GM19035 (cell line): ENCODE results near the gene CLIC4.

ENCODE experiments used
- ATAC-seq: cut with Tn5 transposase; IDR thresholded peaks from one replicate; pipeline ENCODE4 v1.9.1; 2021; ENCODE audit not compliant: unreplicated experiment

The CLIC4 gene

GRCh38 chr1:24855474-24855873 lies 110.2 kb downstream of the CLIC4 start:
- no peak for ATAC-seq

- ATAC-seq: no peak
These were observed 111.7 kb downstream of the CLIC4 start for GRCh38 chr1:24856787-24857506.

- ATAC-seq: no peak
These were observed 112.4 kb downstream of the CLIC4 start for GRCh38 chr1:24857507-24858133.

DNA sequence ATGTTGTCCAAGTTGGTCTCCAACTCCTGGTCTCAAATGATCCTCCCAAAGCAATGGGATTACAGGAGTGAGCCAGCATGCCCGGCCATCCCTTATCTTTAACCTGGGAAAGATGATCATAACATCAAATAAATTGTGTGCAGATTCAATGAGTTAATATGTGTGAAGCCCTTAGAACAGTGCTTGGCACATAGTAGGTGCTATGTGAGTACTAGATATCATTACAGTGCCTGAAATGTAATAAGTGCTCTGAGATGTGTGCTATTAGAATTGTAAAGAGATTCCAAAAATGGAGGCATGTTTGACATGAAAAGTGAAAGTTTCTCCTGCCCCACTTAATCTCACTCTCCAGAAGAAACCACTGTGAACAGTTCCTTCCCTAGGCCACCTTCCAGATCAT lies 113.0 kb downstream of the CLIC4 start:
- ATAC-seq: no peak

- no peak for ATAC-seq
These were observed 114.1 kb downstream of the CLIC4 start for GRCh38 chr1:24859063-24860010.

DNA sequence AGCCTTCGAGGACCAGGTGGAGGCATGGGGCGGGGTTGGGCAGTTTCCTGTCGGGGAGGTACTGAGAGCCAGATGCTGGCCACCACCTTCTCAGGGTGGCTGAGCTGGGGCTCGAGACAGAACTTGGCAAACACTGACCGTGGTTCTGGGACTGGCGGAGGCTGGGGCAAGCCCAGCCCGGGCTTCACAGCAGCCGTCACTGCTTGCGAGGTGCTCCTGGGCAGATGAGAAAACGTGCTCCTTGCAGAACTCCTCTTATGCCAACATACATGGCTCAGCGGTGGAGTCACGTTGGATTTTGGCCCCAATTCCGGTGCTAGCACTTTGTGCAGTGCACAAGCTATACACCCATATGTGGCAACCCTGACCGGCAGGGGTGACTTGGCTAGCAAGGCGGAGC lies 115.6 kb downstream of the CLIC4 start:
- no peak for ATAC-seq

GRCh38 chr1:24861821-24862727 lies 116.8 kb downstream of the CLIC4 start:
- ATAC-seq: no peak

DNA sequence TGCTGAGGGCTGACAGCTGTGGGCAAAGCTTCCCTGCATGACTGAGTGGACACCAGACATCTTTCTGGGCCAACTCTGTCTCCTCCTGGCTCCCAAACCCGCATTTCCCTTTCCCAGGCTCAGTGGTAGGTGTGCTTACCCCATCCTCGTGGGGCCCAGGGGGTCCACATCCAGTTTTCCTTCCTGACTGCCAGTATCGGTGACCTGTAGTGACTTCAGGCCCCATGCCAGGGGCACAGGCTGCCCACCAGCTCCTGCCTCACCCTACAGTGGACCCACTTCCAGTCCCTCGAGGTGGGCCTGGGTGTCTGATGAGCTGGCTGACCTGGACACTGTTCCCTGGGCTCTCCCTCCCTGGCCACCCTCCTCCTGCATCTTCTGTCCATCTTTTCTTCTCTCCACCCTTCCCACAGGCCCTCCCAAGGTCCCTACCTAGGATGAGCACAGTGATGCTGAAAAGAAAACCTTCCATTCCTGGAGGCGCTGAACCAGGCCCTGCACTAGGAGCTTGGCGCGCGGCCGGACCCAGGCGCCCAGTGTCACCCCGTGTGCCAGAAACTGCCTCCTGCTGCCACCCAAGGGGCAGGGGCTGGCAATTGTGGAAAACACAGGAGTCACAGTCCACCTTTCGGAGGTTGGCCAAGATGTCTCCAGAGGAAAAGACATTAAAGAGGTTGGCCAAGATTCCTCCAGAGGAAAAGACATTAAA lies 117.7 kb downstream of the CLIC4 start:
- ATAC-seq: no peak

DNA sequence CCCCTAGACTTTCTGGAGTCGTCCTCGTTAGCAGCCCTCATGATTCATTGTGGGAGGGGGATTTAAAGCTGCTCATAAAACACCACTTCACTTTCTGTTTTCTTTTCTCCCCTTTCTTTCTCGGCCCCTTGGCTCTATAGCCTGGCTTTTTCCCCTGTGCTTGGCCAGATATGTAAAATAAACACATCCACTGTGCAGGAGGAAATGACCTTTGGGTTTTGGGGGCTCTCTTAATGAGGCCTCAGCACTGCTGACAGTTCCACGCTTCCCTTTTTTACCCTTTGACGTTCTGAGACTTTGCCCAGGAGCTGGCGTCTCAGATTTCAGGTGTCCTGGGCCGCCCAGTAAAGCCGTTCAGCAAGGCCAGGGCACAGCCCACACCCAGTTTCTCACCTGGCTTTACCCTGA lies 119.1 kb downstream of the CLIC4 start:
- no peak for ATAC-seq

GRCh38 chr1:24865168-24865567 lies 119.9 kb downstream of the CLIC4 start:
- no peak for ATAC-seq

GRCh38 chr1:24865587-24865986 lies 120.3 kb downstream of the CLIC4 start:
- no peak for ATAC-seq

DNA sequence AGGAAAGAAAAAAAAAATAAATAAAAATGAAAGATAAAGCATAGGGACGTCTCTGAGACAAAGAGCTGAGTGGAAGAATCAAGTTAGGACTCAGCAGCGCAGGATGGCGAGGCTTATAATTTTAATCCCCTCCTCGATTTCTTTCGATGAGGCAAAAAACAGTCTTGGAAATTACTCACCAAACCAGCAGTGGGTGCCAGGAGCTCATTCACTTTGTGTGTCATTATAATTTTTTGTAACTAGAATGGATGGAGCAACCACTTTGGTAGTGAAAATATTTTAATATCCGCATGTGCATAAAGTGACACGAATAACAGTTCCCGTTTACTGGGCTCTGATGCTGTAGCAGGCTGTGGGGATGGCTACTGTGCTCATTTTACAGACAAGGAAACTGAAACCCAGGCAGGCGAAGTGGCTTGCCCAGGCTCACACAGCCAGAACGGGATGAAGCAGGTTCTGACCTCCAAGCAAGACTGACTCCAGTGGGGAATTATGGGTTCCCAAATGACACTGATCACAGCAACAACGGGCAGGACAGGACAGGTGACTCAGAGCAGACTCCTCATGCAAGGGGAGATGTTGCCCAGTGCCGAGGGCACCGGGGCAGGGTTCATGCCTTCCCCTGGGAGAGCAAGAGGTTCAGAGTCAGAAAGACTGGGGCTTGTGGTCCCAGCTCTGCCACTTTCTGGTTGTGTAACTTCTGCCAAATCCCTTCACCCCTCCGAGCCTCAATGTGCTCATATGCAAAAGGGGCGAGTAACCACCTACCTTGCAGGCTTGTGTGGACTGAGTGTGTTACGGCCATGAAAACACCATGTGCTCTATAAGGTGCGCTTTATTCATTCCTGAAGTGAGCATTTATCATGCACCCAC lies 121.2 kb downstream of the CLIC4 start:
- ATAC-seq: no peak

DNA sequence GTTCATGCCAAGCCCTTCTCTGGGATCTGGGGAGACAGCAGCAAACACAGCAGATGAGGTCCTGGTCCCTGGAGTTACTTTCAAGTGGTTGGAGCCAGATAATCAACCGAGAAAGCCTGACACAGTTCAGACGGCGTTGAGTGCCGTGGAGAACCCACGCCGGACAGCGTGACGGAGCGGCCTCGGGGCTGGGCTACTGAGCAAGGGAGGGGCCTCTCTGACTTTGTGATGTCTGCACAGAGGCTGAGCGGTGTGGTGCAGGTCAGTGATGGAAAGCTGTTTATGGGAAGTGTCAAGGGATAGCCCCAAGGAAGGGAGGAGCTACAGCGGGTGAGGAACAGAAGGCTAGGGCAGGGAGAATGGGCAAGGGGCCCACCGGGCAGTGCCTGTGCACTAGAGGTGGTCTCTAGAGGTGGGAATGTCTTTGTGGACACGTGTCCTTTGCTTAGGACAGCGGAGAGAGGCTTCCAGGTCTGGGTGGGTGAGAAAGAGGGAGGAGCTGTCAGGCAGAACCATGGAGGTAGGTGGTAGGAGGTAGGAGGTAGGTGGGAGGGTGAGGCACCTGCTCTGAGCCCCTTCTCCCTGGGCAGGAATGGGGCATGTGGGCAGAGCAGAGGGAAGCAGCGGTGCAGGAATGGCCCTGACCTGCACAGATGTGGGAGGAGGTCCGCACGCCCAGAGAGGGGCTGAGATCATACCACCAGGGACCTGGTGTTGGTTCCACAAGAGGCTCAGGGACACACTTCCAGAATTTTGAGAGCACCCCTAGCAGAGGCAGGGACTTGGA lies 122.0 kb downstream of the CLIC4 start:
- no peak for ATAC-seq

DNA sequence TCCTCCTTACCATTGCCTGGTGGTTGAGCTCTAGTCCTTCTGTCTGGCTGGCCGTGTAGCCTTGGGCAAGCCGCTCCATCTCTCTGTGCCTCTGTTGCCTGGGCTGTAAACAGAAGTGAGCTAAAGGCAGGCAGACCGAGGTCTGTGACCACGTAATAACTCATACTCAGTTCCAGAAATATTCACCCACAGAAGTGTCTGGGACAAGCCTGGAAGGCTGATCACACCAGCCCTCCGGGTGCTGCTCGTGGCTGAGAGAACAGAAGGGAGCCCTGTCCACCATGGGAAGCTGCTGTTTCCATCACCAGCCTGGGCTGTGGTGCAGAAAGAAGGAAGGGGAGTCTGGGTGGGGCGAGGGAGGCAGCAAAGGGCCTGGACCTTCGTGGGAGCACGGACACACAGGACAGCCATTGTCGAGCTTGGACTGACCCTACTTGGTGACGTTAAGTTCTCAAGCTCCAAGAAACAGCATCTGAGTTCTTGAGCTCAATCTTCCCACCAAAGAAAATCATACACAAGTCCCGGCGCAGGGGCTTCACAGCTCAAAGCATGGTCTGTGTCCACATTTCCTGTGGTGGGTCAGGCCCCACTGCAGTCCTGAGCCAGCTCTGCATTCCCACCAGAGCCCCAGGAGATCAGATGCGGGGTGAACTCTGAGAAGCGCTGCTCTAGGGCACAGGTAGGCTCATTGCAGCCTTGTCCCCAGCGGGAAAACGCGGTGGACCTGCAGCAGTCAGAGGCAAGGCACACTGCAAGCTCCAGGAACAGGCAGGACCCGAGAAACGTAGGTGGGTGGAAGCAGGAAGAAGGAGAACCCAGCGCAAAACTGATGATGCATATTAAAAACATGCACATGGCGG lies 123.0 kb downstream of the CLIC4 start:
- ATAC-seq: no peak

DNA sequence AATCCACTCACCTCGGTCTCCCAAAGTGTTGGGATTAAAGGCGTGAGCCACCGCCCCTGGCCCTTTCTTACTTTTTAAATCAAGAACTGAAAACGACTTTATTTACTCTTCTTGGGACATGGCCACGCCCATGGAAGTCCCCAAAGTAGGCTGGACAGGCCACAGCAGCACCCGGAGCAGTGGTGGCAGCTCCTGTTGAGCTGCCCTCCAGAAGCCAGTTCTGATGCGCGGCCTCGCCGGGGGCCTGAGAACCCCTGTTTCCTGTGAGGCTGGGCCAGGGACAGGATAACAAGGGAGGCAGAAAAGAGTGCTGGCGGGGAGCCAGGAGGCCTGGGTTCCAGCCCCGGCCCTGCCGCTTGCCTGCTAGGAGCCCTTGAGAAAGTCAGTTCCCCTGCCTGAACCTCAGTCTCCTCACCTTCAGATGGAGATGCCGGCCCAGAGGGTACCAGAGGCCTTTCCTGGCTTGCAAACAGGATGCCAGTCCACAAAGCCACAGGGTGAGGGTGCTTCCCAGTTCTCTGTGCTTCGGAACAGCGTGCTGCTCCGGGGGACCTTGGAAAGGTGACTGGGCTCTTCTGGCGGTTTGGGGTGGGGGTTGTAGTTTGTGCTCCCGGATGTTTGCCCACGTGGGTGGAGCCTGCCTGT lies 125.4 kb downstream of the CLIC4 start:
- ATAC-seq: no peak

DNA sequence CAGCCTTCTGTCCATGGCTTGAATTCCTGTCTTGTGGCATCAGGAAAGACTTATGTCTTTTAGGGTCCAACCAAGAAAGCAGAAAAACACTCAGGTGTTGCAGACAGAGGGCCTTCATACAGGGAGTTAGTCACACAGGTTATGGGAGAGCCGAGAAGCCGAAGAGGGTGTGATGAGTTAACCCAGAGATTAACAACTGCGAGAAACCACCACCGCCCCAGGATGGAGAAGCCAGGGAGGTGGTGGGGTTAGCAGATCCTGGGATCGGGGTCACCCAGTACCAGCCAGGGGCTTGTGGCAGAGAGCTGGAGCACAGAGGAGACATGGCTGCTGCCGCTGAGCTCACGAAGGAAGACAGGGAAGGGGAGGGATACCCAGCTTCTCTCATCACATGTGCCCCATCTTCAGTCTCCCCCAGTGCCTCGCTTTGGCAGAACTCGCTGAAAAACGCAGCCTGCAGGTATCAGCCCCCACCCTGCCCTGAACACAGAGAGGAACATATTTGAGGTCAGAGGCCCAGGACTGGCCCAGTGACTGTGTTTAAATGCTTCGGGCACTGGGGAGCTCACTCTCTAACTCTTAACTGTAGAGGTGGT lies 126.2 kb downstream of the CLIC4 start:
- ATAC-seq: no peak
